Embryonic facial prominence (tissue), 1 donor: ENCODE measurements around the gene LRRC27.
"Not testable (repeated sequence)": the region's sequence is repeated elsewhere in the genome, so short reads cannot be mapped to it uniquely, and the experiment has no call there.

Source experiments
- DNase-seq: peaks from one replicate; pipeline ENCODE4 v3.0.0-alpha.2; 2016; ENCODE audit errors: extremely low spot score

LRRC27 gene

DNA sequence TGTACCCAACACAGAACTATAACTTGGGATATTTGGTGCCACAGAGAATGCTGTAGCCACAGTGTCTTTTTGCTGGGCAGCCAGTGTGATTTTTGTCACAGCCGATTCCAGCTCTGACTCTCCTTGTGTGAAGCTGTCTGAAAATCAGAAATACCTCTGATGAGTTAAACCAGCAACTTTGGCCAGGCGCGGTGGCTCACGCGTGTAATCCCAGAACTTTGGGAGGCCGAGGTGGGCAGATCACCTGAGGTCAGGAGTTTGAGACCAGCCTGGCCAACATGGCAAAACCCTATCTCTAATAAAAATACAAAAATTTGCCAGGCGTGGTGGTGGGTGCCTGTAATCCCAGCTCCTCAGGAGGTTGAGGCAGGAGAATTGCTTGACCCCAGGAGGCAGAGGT, 5.9 kb downstream of the LRRC27 start:
- DNase-seq = not testable (repeated sequence)

DNA sequence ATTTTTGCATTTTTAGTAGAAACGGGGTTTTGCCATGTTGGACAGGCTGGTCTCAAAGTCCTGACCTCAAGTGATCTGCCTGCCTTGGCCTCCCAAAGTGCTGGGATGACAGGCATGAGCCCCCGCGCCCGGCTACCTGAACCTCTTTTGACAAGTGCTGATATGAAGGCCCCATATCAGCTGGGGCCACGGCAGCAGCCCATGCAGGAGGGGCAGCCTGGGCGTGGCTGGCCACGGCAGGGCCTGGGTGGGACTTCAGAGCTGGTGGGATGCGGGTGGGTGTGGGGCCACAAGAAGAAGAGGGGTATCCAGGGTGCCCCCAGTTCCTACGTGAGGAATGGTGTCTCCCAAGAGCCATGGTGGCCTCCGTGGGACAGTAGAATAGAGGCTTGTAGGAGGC, 6.9 kb downstream of the LRRC27 start:
- DNase-seq = no peak

DNA sequence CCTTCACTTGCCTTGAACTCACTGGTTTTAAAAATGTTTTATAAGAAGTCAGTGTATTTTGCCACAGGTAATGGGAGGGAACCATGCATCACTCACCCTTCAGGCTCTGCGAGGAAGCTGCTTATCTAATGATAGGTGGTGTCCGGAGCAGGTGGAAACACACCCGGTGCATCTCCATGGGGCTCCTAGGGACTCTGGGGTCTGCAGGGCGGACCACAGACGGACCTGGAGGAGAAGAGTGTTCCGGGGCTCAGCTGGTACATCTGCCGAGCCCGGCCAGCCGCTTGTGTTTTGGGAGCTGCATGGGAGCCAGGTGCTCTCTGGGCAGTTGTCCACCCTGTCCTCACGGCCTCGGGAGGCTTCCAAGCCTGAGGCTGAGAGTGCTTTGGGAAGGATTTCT, 7.3 kb downstream of the LRRC27 start:
- no peak for DNase-seq

DNA sequence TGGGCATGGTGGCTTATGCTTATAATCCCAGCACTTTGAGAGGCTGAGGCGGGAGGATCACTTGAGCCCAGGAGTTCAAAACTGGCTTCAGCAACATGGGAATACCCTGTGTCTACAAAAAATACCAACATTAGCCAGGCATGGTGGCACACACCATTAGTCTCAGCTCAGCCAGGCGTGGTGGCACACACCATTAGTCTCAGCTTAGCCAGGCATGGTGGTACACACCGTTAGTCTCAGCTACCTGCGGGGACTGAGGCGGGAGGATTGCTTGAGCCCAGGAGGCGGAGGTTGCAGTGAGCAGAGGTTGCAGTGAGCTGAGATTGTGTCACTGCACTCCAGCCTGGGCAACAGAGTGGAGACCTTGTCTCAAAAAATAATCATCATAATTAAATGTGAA, 9.0 kb downstream of the LRRC27 start:
- DNase-seq = no peak

DNA sequence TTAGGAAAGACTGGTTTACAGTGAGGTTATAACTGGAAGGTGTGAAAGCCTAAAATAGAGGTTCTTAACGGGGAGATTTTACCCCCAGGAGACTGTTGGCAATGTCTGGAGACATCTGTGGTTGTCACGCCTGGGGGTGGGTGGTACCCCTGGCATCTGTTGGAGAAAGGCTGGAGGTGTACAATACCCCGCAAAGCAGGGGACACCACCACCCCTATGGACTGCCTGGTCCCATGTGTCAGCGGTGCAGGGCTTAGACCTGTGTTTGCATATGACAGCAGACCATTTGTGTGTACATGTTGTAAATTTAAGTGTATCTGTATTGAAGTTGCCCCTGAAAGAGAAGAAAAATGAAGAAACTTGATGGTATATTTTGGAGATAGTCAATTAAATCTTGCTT, 9.8 kb downstream of the LRRC27 start:
- no peak for DNase-seq

DNA sequence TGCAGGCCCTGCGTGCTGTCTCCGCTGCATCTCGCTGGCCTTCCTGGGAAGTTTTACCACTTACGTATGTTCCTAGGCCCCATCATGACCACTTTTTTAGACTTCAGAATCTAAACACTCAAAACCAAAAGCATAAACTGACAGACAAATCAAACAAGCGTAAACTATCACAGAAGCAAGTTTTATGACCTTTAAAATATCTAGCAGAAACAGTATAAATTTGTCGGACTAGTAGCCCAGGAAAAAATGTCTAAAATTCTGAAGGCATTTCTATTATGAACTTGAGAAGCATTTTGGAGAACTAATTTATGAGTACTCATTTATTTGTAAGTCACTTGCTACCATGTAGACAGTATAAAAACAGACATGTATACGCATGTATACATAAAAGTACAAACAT, 10.6 kb downstream of the LRRC27 start:
- DNase-seq = no peak

DNA sequence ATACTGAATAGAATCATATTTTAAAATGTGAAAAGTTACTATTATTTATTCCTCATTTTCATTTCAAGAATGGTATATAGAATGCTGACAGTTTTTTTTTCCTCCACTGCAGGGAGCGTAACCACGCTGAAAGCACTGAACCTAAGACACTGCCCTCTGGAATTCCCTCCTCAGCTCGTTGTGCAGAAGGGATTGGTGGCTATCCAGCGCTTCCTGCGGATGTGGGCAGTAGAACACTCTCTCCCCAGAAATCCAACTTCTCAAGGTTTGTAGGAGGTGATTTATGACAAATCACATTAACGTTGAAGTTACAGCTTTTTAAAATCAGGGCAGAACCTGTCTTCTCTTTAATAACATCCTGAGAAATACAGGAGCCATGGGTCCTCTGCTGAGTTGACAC, 12.4 kb downstream of the LRRC27 start:
- no peak for DNase-seq

DNA sequence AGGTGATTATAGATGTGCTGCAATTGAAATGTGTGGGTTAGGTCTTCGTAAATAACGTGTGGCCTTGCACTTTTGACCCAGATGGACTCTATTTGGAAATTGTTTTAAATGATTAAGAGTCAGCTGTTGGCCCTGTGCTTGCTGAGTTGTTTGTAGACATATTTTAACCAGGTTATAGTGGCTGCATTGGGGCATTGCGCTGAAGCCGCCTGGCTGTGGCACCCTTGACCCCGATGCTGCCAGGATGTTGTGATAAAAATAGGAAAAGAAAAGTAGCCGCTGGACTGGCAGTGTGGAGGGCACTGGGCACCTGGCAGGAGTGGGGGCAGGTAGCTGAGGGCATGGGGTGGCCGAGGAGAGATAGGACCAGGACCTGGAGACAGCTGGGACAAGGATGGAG, 13.4 kb downstream of the LRRC27 start:
- DNase-seq = no peak

DNA sequence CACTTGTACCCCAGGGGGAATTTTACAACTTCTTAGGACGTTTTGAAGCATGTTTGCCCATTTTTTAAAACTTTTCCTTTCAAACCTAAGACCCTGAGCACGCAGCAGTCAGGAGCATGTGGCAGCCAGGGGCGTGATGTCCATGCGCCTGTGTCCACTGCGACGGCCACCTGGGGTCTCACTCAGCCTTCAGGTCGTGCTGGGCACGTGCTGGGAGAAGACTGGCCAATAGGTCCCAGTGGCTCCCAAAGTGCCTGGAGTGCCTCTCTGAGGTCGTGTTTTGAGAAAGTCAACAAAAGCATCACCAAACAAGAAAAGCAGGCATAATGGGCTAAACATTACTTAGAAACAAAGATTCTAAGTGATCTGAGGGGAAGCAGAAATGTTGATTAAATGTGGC, 14.8 kb downstream of the LRRC27 start:
- no peak for DNase-seq

DNA sequence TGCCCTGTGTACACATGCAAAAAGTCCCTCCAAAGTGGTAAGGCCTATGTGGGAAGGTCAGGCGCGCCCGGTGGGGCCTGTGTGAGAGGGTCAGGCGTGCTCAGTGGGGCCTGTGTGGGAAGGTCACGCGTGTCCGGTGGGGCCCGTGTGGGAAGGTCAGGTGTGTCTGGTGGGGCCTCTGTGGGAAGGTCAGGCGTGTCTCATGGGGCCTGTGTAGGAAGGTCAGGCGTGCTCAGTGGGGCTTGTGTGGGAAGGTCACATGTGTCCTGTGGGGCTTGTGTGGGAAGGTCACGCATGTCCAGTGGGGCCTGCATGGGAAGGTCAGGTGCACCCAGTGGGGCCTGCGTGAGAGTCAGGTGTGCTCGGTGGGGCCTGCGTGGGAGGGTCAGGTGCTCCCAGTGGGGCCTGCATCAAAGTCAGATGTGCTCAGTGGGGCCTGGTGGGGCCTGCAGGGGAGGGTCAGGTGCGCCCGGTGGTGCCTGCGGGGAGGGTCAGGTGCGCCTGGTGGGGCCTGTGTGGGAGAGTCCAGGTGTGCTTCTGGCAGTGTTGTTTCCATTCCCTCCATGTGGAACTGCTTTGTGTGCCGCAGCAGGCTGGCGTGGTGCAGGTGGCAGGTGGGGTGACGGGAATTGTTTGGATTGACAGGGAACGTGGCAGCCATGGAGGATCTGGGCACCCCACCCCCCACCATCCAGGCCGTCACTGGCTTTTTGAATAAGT, 15.4 kb downstream of the LRRC27 start:
- no peak for DNase-seq

DNA sequence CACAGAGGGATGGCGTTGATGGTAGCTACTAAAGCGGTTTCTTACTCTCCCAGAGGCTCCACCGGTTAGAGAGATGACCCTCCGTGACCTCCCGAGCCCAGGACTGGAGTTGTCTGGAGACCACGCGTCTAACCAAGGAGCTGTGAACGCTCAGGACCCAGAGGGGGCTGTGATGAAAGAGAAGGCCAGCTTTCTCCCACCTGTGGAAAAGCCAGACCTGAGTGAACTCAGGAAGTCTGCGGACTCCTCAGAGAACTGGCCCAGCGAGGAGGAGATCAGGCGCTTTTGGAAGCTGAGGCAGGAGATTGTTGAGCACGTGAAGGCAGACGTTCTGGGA, 15.9 kb downstream of the LRRC27 start:
- DNase-seq = no peak

DNA sequence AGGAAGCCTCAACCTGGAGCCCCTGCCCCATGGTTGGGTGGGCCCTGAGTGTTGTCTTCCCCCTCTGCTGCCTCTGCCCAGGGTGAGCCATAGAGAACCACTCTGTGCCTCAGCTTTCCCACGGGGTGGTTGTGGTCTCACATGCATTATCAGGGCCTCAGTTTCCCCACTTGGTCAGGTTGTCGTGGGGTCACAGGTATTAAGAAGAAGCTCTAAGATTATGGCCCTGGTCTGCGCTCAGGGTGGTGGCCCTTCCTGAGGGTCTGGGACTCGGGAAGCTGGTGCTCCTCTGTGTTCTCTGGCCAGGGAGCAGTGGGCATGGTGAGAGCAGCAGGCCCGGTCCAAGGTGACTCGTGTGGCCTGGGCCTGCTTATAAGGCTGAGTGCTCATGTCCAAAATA, 17.8 kb downstream of the LRRC27 start:
- no peak for DNase-seq

DNA sequence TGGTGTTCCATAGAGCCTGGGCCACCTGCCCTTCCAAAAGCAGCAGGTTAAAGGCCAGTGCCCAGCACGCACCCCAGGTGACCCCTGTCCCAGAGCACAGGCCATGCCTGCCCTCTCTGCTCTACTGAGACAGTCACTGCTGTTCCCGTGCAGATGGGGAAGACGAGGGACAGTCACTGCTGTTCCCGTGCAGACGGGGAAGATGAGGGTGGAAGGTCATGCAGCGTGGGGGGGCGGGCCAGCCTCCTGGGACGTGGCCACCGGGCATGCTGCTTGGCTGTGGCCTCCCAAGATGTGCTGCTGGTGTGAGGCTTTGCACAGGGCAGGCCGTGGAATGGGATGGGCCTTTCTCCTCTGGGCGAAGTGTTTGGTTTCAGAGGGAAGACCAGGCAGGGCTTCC, 18.4 kb downstream of the LRRC27 start:
- DNase-seq = no peak

DNA sequence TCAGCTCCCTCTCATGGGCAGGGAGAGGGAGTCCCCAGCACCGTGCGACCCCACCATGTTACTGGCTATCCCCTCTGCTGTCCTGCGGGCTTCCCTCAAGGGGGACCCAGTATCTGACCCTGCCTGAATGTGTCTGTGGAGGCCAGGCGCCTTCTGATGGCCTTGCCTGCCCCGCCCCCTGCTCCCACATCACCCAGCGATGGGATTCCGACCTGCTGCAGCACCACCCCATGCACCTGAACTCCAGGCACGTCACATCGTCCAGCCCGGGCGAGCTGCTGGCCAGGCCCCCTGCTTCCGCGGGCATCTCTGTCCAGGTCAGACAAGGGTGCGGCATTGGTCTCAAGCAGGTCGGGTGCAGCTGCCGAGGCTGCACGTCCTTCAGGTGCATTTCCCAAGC, 19.0 kb downstream of the LRRC27 start:
- no peak for DNase-seq

DNA sequence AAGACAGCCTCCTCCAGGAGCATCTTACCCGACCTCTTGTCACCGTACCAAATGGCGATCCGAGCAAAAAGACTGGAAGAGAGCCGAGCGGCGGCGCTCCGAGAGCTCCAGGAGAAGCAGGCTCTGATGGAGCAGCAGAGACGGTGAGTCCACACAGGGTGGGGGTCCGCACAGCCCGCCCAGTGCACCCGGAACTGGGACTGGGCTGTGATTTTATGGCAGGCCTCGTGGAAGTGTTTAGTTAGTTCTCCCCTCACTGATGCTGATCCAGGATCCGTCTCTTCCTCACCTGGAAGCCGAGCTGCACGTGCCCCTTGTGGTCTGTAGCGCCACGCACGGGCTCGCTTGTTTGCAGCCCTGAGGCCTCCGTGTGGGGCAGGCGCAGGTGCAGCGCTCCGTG, 19.6 kb downstream of the LRRC27 start:
- DNase-seq = no peak

DNA sequence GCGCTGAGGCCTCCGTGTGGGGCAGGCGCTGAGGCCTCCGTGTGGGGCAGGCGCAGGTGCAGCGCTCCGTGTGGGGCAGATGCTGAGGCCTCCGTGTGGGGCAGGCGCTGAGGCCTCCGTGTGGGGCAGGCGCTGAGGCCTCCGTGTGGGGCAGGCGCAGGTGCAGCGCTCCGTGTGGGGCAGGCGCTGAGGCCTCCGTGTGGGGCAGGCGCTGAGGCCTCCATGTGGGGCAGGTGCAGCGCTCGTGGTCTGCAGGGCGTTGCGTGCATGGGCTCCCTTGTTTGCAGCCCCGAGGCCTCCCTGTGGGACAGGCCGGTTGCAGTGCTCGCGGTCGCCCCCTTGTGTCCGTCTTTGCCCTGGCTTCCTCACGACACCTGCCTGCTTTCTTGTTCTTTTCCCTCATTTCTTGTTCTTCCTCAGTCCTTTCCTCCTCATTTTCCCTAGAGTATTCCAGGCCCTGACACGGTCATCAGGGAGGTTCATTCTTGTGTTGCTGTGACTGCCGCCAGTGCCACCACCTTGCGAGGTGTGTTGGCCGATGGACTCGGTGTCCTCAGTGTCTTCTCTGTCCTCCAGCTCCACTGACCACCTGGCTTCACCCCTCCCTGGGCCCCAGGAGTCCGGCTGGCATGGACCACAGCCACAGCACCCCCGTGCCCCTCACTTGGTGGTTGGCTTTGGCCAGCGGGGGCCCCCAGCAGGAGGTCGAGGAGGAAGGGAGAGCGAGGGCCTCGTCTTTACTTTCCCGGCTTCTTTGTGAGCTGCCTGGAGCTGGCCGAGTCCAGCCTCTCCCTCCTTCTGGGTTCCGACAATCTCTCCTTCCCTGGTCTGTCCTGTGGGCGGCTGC, 20.7 kb downstream of the LRRC27 start:
- DNase-seq = not testable (repeated sequence)

DNA sequence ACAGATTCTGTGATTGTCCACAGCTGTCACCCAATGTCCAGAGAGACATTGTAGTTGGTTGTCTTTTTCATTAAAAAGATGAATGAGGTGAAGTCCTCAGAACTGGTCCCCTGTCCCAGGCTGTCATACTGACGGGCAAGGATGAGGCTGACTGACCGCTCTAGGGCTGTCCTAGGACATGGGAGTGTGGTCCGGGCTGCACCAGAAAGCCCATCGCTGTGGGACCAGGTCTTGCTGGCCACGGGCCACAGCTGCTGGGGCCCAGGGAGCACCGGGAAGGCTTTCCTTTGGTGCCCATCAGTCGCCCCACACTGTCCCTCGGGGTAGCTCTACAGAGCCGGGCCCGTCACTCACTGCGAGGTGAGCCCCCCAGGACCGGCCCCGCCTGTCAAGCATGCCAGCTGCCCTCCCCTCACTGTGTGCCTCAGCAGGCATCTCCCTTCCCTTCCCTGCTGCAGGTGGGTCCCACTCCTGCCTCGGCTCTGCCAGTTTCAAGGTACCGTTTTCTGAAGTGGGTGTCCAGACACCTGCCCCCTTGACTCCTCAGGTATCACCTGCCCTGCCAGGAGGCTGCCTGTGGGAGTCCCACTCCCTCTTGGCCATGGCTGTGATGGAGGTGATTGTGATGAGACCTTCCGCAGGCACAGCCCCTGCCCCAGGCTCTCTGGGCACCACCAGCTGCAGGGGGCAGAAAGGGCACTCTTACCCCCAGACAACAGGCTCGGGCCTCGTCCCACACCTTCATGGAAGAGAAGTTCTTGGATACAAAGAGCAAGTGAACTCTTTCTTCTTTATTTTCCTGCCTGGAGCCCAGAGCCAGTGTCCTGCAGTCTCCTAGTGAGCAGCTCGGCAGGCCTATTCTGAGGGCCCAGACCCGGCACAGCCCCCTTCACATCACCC, 21.7 kb downstream of the LRRC27 start:
- no peak for DNase-seq

DNA sequence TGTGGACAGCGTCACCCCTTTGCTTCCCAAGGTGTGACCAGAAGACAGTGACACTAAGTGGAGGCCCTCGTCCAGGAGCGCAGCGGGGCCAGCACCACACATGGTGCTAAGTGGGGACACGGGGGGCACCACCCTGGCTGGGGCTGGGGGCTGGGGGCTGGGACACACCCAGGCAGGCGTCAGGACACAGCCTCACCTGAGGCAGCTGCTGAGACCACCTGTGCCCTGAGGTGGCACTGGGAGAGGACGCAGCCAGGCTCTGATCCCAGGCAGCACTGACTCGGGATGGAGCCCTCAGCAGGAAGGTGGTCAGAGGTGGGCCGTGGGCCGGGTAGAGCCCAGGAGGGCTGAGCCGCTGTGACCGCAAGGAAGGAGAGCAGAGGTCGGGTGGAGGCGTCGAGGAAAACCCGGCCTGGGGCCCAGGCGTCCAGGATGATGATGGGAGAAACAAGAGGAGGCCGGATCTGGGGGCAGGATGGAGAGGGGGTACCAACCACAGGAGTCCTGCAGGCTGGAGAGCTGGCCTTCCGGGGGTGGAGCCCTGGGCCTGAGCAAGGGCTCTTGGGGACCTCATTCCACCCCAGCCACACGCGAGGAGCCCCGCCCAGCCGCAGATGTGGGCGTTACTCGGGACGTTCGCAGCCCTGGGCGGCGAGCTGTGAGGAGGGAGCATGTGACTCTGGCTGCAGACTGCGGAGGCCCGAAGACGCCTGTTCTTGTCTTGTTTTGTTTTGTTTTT, 22.5 kb downstream of the LRRC27 start:
- DNase-seq = no peak

DNA sequence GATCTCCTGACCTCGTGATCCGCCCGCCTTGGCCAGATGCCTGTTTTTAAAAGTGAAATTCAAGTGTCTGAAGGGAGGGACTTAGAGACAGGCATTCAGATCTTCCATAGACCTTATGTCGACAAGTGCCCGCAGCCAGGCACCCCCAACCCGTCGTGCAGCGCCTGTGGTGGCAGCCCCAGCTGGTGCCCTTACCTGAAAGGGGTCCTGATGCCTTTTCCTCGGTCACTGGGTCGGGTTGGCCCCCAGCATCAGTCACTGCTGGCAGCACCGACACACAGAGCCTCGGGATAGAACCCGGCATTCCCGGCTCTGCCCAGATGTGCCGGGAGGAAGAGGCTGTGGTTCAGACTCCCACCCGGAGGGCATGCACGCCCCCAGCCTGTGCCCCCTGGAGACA, 23.3 kb downstream of the LRRC27 start:
- DNase-seq = no peak

DNA sequence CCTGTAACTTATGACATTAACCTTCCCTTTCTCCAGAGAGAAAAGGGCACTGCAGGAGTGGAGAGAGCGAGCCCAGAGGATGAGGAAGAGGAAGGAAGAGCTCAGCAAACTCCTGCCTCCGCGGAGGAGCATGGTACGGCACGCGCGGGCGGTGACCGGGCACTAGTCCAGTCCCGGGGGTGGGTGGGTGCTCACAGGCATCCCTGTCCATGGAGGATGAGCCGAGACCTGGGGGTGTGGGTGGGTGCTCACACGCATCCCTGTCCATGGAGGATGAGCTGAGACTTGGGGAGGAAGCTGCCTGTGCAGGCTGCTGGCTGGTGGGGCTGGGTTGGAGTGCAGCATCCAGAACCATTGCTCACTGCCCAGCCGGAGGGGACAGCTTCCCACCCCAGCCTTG, 23.8 kb downstream of the LRRC27 start:
- DNase-seq = no peak

DNA sequence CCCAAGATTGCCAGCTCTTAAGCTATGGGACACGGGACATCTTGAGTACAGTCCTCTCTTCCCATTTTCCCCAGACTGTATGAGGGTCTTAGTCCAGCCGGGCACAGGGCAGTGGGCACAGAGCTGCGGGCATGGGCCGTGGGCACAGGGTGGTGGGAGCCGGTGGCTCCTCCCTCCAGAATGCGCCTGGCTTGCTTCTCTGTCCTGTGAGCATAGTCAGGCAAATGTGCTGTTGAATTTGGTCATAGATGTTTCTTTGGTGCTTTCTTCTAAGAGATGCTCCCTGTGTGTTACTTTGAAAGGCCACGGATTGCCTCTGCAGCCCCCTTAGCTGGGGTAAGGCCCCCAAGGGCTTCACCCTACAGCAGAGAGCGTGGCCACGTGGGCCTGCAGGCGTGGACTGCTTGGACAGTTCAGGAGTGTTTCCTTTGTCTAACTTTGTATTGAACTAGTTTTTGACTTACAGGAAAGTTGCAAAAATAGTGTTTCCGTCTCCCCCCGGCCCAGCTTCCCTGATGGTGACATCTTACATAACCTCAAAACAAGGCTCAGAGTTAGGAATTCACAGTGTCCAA, 24.7 kb downstream of the LRRC27 start:
- DNase-seq = no peak
